Adipocyte (in vitro differentiated cells): ENCODE results near the gene CALN1.
"Not testable (repeated sequence)": the region's sequence is repeated elsewhere in the genome, so short reads cannot be mapped to it uniquely, and the experiment has no call there.

Experiments used
- DNase-seq: peaks from one replicate; pipeline ENCODE4 v3.0.0-alpha.2; 2015; ENCODE audit warnings: low read depth
- H3K27me3 ChIP-seq: replicated peaks from 2 replicates; pipeline ENCODE4 v1.7.0; 2013; ENCODE audit warnings: mild to moderate bottlenecking, low read length, moderate library complexity; ENCODE audit not compliant: control insufficient read depth, insufficient read depth
- H3K36me3 ChIP-seq: 2 replicates; pipeline ENCODE4 v1.7.0; 2013; ENCODE audit warnings: low read length, mild to moderate bottlenecking, moderate library complexity; ENCODE audit not compliant: control insufficient read depth, insufficient read depth, severe bottlenecking
- H3K4me1 ChIP-seq: 2 replicates; pipeline ENCODE4 v1.7.0; 2013; ENCODE audit warnings: mild to moderate bottlenecking, low read length, moderate library complexity; ENCODE audit not compliant: control insufficient read depth, insufficient read depth
- H3K4me3 ChIP-seq: 2 replicates; pipeline ENCODE4 v1.7.0; 2013; ENCODE audit warnings: mild to moderate bottlenecking, low read length, moderate library complexity
- H3K9ac ChIP-seq: 2 replicates; pipeline ENCODE4 v1.7.0; 2013; ENCODE audit warnings: mild to moderate bottlenecking, low read length, moderate library complexity
- H3K9me3 ChIP-seq: 2 replicates; pipeline ENCODE4 v1.7.0; 2013; ENCODE audit warnings: mild to moderate bottlenecking, low read length, moderate library complexity; ENCODE audit not compliant: control insufficient read depth

CALN1 gene

GRCh38 chr7:72343354-72343753 lies 68.8 kb downstream of the CALN1 start:
- H3K27me3 ChIP-seq, H3K4me3 ChIP-seq, H3K9me3 ChIP-seq, H3K4me1 ChIP-seq, H3K9ac ChIP-seq, H3K36me3 ChIP-seq, DNase-seq: not testable (repeated sequence)

- no peak overlapping the region for H3K9ac ChIP-seq
- H3K4me3 ChIP-seq: no peak overlapping the region
- H3K9me3 ChIP-seq: peaks cover 5% of the 10 kb centered on the region
- H3K36me3 ChIP-seq: no peaks in the 10 kb centered on the region
- no peak for DNase-seq
- no peaks in the 10 kb centered on the region for H3K4me1 ChIP-seq
- H3K27me3 ChIP-seq: peaks cover 31% of the 10 kb centered on the region
These were observed 74.6 kb downstream of the CALN1 start for GRCh38 chr7:72337390-72338167.

DNA sequence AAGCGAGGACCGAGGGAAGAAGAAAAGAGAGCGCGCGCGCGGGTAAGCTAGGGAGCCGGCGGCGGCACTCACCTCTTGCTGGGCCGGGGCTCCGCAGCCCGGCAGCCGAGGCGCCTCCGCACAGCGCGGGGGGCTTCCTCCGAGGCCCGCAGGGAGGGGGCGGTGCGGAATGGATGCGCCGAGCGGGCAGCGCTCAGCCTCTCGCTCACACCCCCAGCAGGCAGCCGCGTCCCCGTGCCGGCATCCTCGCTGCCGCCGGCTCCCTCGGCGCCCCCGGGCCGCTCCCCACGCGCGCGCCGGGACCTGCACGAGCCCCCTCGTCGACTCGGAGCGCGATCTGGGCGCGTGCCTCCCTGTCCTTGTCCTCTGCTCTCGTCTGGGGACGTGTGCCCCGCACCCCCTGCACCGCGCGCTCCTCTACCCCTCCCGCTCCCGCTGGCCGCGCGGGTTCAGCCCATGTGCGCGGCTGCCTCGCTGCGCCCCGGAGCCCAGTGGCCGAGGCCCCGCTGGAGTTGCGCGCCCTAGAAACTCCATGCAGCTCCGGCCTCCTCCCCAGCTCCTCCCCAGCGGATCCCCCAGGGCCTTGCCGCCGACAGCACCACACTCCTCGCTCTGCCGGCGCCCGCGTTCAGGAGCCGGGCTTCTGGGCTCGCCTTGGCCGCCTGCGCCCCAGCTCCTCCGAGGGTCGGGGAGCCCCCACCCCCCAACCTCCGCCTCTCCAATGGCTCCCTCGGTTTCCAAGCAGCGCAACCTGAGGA lies 75.3 kb downstream of the CALN1 start:
- H3K9me3 ChIP-seq: peaks cover 5% of the 10 kb centered on the region
- no peak overlapping the region for H3K4me3 ChIP-seq
- peaks cover 31% of the 10 kb centered on the region for H3K27me3 ChIP-seq
- H3K4me1 ChIP-seq: no peaks in the 10 kb centered on the region
- no peaks in the 10 kb centered on the region for H3K36me3 ChIP-seq
- DNase-seq: no peak
- no peak overlapping the region for H3K9ac ChIP-seq

GRCh38 chr7:72336382-72336631 lies 75.8 kb downstream of the CALN1 start:
- DNase-seq: no peak
- Histone ChIP-seq H3K9ac (no peak overlapping the region), H3K27me3 (peaks cover 31% of the 10 kb centered on the region), H3K4me1 (no peaks in the 10 kb centered on the region), H3K4me3 (no peak overlapping the region), H3K36me3 (no peaks in the 10 kb centered on the region), H3K9me3 (peaks cover 5% of the 10 kb centered on the region)

GRCh38 chr7:72335561-72336381 lies 76.4 kb downstream of the CALN1 start:
- Histone ChIP-seq H3K36me3 (no peaks in the 10 kb centered on the region), H3K9me3 (peaks cover 5% of the 10 kb centered on the region), H3K27me3 (peaks cover 31% of the 10 kb centered on the region), H3K4me1 (no peaks in the 10 kb centered on the region), H3K9ac (no peak overlapping the region), H3K4me3 (no peak overlapping the region)
- DNase-seq: no peak

DNA sequence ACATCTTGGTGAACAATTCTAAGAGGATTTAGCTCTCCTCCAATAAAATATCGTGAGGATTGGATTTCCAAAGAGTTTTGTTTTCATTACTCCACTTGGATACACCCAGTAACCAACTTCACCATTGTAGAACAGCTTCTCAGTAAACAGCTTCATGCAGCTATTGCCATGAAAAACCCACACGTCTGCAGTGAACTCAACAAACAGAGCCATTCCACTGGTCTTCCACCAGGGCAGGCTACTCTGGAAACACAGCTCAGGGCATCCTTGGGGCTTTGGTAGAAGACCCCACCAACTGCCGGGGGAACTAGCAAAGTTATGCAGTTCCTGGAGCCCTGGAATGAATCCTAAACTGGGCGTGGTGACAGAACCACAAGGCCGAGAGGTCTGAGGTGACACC lies 77.4 kb downstream of the CALN1 start:
- no peak for DNase-seq
- peaks cover 28% of the 10 kb centered on the region for H3K27me3 ChIP-seq
- H3K4me3 ChIP-seq: no peak overlapping the region

GRCh38 chr7:72334066-72334465 lies 78.1 kb downstream of the CALN1 start:
- Histone ChIP-seq H3K27me3 (peaks cover 27% of the 10 kb centered on the region), H3K9me3 (no peaks in the 10 kb centered on the region), H3K4me3 (no peak overlapping the region), H3K9ac (no peak overlapping the region), H3K36me3 (no peaks in the 10 kb centered on the region), H3K4me1 (no peaks in the 10 kb centered on the region)
- DNase-seq: no peak

More for the DNA sequence above, 77.4 kb downstream of the CALN1 start:
- no peaks in the 10 kb centered on the region for H3K36me3 ChIP-seq
- H3K4me1 ChIP-seq: no peaks in the 10 kb centered on the region
- H3K9ac ChIP-seq: no peak overlapping the region
- H3K9me3 ChIP-seq: peaks cover 1% of the 10 kb centered on the region

GRCh38 chr7:72326811-72327210 lies 85.3 kb downstream of the CALN1 start:
- DNase-seq: no peak
- no peaks in the 10 kb centered on the region for H3K4me1 ChIP-seq
- no peaks in the 10 kb centered on the region for H3K36me3 ChIP-seq
- H3K27me3 ChIP-seq: peaks cover 3% of the 10 kb centered on the region
- no peak overlapping the region for H3K9ac ChIP-seq
- H3K9me3 ChIP-seq: no peaks in the 10 kb centered on the region
- H3K4me3 ChIP-seq: no peak overlapping the region

GRCh38 chr7:72326365-72326764 lies 85.8 kb downstream of the CALN1 start:
- Histone ChIP-seq H3K9ac (no peak overlapping the region), H3K36me3 (no peaks in the 10 kb centered on the region), H3K4me3 (no peak overlapping the region), H3K27me3 (peaks cover 3% of the 10 kb centered on the region), H3K4me1 (no peaks in the 10 kb centered on the region), H3K9me3 (no peaks in the 10 kb centered on the region)
- no peak for DNase-seq

DNA sequence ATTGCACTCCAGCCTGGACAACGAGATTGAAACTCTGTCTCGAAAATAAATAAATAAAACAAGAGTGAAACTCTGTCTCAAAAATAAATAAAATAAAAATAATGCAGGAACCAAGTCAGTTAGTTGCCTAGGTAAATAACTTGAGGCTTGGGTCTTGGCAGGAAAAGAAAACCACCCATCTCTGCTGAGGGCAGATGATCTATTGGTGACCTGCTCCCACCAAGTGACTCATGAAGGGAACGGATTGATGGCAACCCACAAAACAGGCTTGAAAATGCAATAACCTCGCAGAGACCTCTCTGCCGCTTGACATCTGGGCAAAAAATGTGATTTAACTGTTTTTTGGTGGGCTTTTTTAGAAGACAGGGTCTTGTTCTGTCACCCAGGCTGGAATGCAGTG lies 86.6 kb downstream of the CALN1 start:
- H3K36me3 ChIP-seq: no peaks in the 10 kb centered on the region
- peaks cover 3% of the 10 kb centered on the region for H3K27me3 ChIP-seq
- H3K4me1 ChIP-seq: no peaks in the 10 kb centered on the region
- no peak overlapping the region for H3K9ac ChIP-seq
- no peak for DNase-seq
- no peaks in the 10 kb centered on the region for H3K9me3 ChIP-seq
- no peak overlapping the region for H3K4me3 ChIP-seq

- Histone ChIP-seq H3K36me3 (no peaks in the 10 kb centered on the region), H3K4me3 (no peak overlapping the region), H3K9ac (no peak overlapping the region), H3K9me3 (no peaks in the 10 kb centered on the region), H3K27me3 (no peaks in the 10 kb centered on the region), H3K4me1 (no peaks in the 10 kb centered on the region)
- no peak for DNase-seq
These were observed 90.5 kb downstream of the CALN1 start for GRCh38 chr7:72321637-72322036.
